Measurements from ENCODE around the gene TCN2. TPM values are rescaled to one million over a fixed set of nuclear protein-coding genes. Genes with fewer than 3 reads are reported as not detected.
"Not testable (repeated sequence)": the region's sequence is repeated elsewhere in the genome, so short reads cannot be mapped to it uniquely, and the experiment has no call there.

TCN2 gene
- total RNA-seq, 4 donors from 2014 or later: 28.7 to 44.2 (median 40.2) TPM

- Histone ChIP-seq H3K27ac (replicated peaks in 1 of 4) (no peak overlapping the region), H3K4me3 (no peak overlapping the region), H3K27me3 (no peaks in the 10 kb centered on the region), H3K9me3 (no peaks in the 10 kb centered on the region), H3K4me1 (peaks cover 15 to 19% (median 17%) of the 10 kb centered on the region in 4 donors), H3K36me3 (peaks cover 72 to 84% (median 78%) of the 10 kb centered on the region in 4 donors)
- TF ChIP-seq POLR2AphosphoS5 (IDR thresholded peaks at IDR 0.05): no peak
- TF ChIP-seq EP300 (IDR thresholded peaks at IDR 0.05): no peak
- TF ChIP-seq CTCF (IDR thresholded peaks at IDR 0.05): no peak
- TF ChIP-seq POLR2A (IDR thresholded peaks at IDR 0.05; ENCODE audit: low read depth): no peak
- no peak for DNase-seq (ENCODE audit: extremely low spot score)
- WGBS: 97% methylated on average over 8 of the region's 8 CpGs
- intact Hi-C loops (cut with DNase I): no loop called here
Measured at GRCh38 chr22:30586414-30586813, 20.6 kb upstream of the TCN2 start.

GRCh38 chr22:30591191-30591587 is 15.8 kb upstream of the TCN2 start:
- WGBS: 14% methylated on average over 7 of the region's 14 CpGs
- H3K4me3 ChIP-seq: peak overlapping the region; percentile 72 to 85 (median 76)
- H3K27me3 ChIP-seq: peaks cover 0 to 6% (median 0%) of the 10 kb centered on the region in 4 donors
- H3K4me1 ChIP-seq: peaks cover 15 to 25% (median 22%) of the 10 kb centered on the region in 4 donors
- H3K27ac ChIP-seq (replicated peaks in 1 of 4): peak overlapping the region; percentile 70 to 84 (median 80)
- H3K36me3 ChIP-seq: peaks cover 28 to 37% (median 30%) of the 10 kb centered on the region in 4 donors
- no peak for TF ChIP-seq POLR2AphosphoS5 (IDR thresholded peaks at IDR 0.05)
- TF ChIP-seq CTCF (IDR thresholded peaks at IDR 0.05): no peak
- TF ChIP-seq POLR2A (IDR thresholded peaks at IDR 0.05; ENCODE audit: low read depth): no peak
- no peak for TF ChIP-seq EP300 (IDR thresholded peaks at IDR 0.05)
- intact Hi-C loops (cut with DNase I): no loop called here
- no peak for DNase-seq (ENCODE audit: extremely low spot score)
- H3K9me3 ChIP-seq: no peaks in the 10 kb centered on the region

- intact Hi-C loops (cut with DNase I): no loop called here
- peaks cover 0 to 6% (median 0%) of the 10 kb centered on the region in 4 donors for H3K27me3 ChIP-seq
- WGBS: under 1% methylated on average over 48 of the region's 49 CpGs
- DNase-seq (ENCODE audit: extremely low spot score): peak; percentile 98
- H3K9me3 ChIP-seq: no peaks in the 10 kb centered on the region
- peaks cover 22 to 31% (median 24%) of the 10 kb centered on the region in 4 donors for H3K36me3 ChIP-seq
- TF ChIP-seq EP300 (IDR thresholded peaks at IDR 0.05) (no peak), POLR2A (IDR thresholded peaks at IDR 0.05; ENCODE audit: low read depth) (peak; percentile 25), CTCF (IDR thresholded peaks at IDR 0.05) (no peak), POLR2AphosphoS5 (IDR thresholded peaks at IDR 0.05) (peak; percentile 76 to 95)
- peak within 1 kb of the TSS; percentile 70 to 84 (median 80) for H3K27ac ChIP-seq (replicated peaks in 1 of 4)
- peak within 1 kb of the TSS; percentile 72 to 85 (median 76) for H3K4me3 ChIP-seq
- peaks cover 15 to 25% (median 22%) of the 10 kb centered on the region in 4 donors for H3K4me1 ChIP-seq
Measured at GRCh38 chr22:30591588-30592359, 15.2 kb upstream of the TCN2 start, which contains the start of gene PES1. TSS of gene PES1 (minus strand) at chr22:30591910. CDS start at chr22:30591833, 77 bp downstream.

- H3K27me3 ChIP-seq; intact Hi-C loops (cut with DNase I); H3K9me3 ChIP-seq; DNase-seq (ENCODE audit: extremely low spot score): not testable (repeated sequence)
- Histone ChIP-seq H3K4me1 (peaks cover 15 to 25% (median 22%) of the 10 kb centered on the region in 4 donors), H3K36me3 (peaks cover 17 to 25% (median 19%) of the 10 kb centered on the region in 4 donors), H3K4me3 (peak overlapping the region; percentile 72 to 85 (median 76)), H3K27ac (replicated peaks in 1 of 4) (peak overlapping the region in 3 of 4 donors; percentile 77 to 84 (median 84))
- WGBS: 41% methylated on average over 18 of the region's 18 CpGs
Measured at GRCh38 chr22:30592360-30592713, 14.6 kb upstream of the TCN2 start.

- 64% methylated on average over 2 of the region's 2 CpGs for WGBS
- Histone ChIP-seq H3K4me1 (peaks cover 0 to 8% (median 6%) of the 10 kb centered on the region in 4 donors), H3K27ac (replicated peaks in 1 of 4) (no peak overlapping the region), H3K36me3 (no peaks in the 10 kb centered on the region), H3K27me3 (peaks cover 0 to 6% (median 0%) of the 10 kb centered on the region in 4 donors), H3K9me3 (no peaks in the 10 kb centered on the region), H3K4me3 (no peak overlapping the region)
- intact Hi-C loops (cut with DNase I): no loop called here
- TF ChIP-seq POLR2A (IDR thresholded peaks at IDR 0.05; ENCODE audit: low read depth) (no peak), POLR2AphosphoS5 (IDR thresholded peaks at IDR 0.05) (no peak), CTCF (IDR thresholded peaks at IDR 0.05) (no peak), EP300 (IDR thresholded peaks at IDR 0.05) (no peak)
- no peak for DNase-seq (ENCODE audit: extremely low spot score)
Measured at GRCh38 chr22:30596199-30596598, 10.8 kb upstream of the TCN2 start.

Measured in esophagus muscularis mucosa (tissue), 4 donors.